Right lobe of liver (tissue), 6 donors: ENCODE results near the gene SNRPA1. TPM values are rescaled to one million over a fixed set of nuclear protein-coding genes. Genes with fewer than 3 reads are reported as not detected.

ENCODE experiments used
- ATAC-seq, 4 donors: fragments of 200-7000 bp; cut with Tn5 transposase; one replicate each; pipeline ENCODE4 v1.9.1; 2020; ENCODE audit warnings: mild to moderate bottlenecking in 4 of 4, moderate library complexity in 4 of 4
- DNase-seq, 3 donors: peaks; one replicate each; pipeline ENCODE4 v3.0.0-alpha.2; 2020
- H3K27ac ChIP-seq, 3 donors: fragments of 200-600 bp; one replicate each; pipeline ENCODE4 v1.8.0; 2022
- H3K27me3 ChIP-seq, 2 donors: fragments of 200-600 bp; one replicate each; pipeline ENCODE4 v1.8.0; 2022
- H3K36me3 ChIP-seq, 4 donors: fragments of 200-600 bp; sonication (generic) in 1 of 4; one replicate each; pipeline versions ENCODE4 v1.5.1 to v1.8.0; 2017 to 2022; ENCODE audit warnings: control low read depth in 1 of 4
- H3K4me1 ChIP-seq, 4 donors: fragments of 200-600 bp; sonication (generic) in 1 of 4; one replicate each; pipeline versions ENCODE4 v1.5.1 to v1.8.0; 2017 to 2022; ENCODE audit warnings: control low read depth in 1 of 4
- H3K4me3 ChIP-seq, 3 donors: fragments of 200-600 bp; one replicate each; pipeline ENCODE4 v1.8.0; 2022
- H3K9me3 ChIP-seq, 4 donors: fragments of 200-600 bp; sonication (generic) in 1 of 4; one replicate each; pipeline versions ENCODE4 v1.5.1 to v1.8.0; 2017 to 2022; ENCODE audit warnings: control low read depth in 1 of 4
- CTCF ChIP-seq, 4 donors: fragments of 200-600 bp in 3 of 4; fragments of 450-650 bp in 1 of 4; IDR thresholded peaks; one replicate each; pipeline versions ENCODE4 v1.5.1 to v1.8.0; 2016 to 2022; ENCODE audit warnings: antibody characterized with exemption in 4 of 4, mild to moderate bottlenecking in 2 of 4
- POLR2A ChIP-seq: fragments of 450-650 bp; IDR thresholded peaks from one replicate; pipeline ENCODE4 v1.6.1; 2017; ENCODE audit warnings: antibody characterized with exemption, mild to moderate bottlenecking
- WGBS: methylation state at CpG from one replicate; pipeline ENCODE4 v1.1.6; 2018; ENCODE audit warnings: low coverage, low lambda C conversion rate; ENCODE audit not compliant: insufficient coverage; ENCODE audit errors: missing lambda C conversion rate; 5-methylcytosine and 5-hydroxymethylcytosine counted together
- intact Hi-C, 2 donors: fragments of 100-400 bp; cut with DNase I; formaldehyde crosslinking; loops; one replicate each; pipeline versions ENCODE4 v1.11.2 to v1.14.1; 2022
- total RNA-seq, 6 experiments: library from RNA; depleted of rRNA in 2 of 6; stranded (reverse); fragments of >200 nt in 2 of 6; fragmentation: NEBNext Ultra II Directional in 3 of 6; extraction: Animal tissue kit (Norgen Biotek cat#: 25700) in 3 of 6; gene quantifications; one replicate each; pipeline versions ENCODE4 v1.1.0 to v1.2.4, GENCODE V29; 2016 to 2023
- donor health status: DM: no; HTN: yes; CAD: no.
- donor health status: DM: no; HTN: no; CAD: no.
- donor health status: DM: no; HTN: no; CAD: no.
- donor health status: DM: no; HTN: yes; CAD: no.
- donor health status: DM: no; HTN: yes; CAD: no.

SNRPA1 gene
- total RNA-seq, 6 experiments from 2014 or later: 17.7 to 28.6 (median 24.1) TPM

DNA sequence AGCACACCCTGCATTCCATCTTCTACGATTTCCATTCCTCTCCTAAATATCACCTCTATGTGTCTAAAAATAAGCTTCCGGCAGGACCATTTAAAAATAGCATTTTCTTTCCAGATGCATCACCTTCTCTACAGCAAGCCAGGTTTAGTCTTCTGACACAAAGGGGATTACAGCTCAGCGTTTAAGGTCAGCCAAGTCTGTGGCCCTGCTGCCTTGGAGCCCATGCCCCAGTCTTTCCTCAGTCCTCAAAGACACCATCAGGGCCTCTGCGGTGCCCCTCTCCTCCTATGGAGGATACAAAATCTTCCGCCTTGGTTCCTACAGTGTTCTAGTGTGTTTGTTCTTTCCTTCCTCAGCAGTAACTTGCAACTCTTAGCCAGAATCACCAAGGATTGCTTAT lies 21.5 kb downstream of the SNRPA1 start:
- TF ChIP-seq POLR2A (no peak), CTCF (IDR thresholded peaks at IDR 0.05) (no peak)
- Histone ChIP-seq H3K27ac (no peak overlapping the region), H3K36me3 (peaks cover 25 to 50% (median 37%) of the 10 kb centered on the region in 4 donors), H3K27me3 (no peaks in the 10 kb centered on the region), H3K4me3 (no peak overlapping the region), H3K9me3 (no peaks in the 10 kb centered on the region), H3K4me1 (peaks cover 0 to 15% (median 7%) of the 10 kb centered on the region in 4 donors)
- DNase-seq (no peak), ATAC-seq (no peak)
- 79% methylated on average over 5 of the region's 5 CpGs for WGBS
- intact Hi-C loops: no loop called here

DNA sequence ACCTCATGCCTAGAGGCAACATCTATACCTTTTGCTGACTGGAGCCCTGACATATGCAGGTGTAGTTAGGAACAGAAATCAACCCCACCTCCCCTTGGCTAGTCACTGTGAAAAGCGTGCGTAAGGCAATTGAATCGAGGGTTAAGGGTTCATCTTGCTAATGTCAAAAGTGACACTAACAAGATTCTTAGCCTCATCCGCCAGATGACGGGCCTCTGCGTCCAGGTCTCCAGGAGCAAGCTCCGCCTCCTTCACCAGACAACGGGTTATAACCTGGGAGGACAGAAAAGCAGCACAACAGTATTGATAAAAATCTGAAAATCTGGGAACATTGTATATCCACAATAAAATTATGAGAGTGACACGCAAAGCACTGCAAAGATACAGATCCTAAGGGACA lies 22.5 kb downstream of the SNRPA1 start:
- no peak overlapping the region for H3K4me3 ChIP-seq
- H3K36me3 ChIP-seq: peaks cover 25 to 50% (median 37%) of the 10 kb centered on the region in 4 donors
- H3K27ac ChIP-seq: no peak overlapping the region
- intact Hi-C loops: no loop called here
- no peaks in the 10 kb centered on the region for H3K27me3 ChIP-seq
- H3K9me3 ChIP-seq: no peaks in the 10 kb centered on the region
- peaks cover 0 to 10% (median 4%) of the 10 kb centered on the region in 4 donors for H3K4me1 ChIP-seq
- DNase-seq (no peak), ATAC-seq (no peak)
- 92% methylated on average over 4 of the region's 9 CpGs for WGBS
- no peak for TF ChIP-seq POLR2A
- no peak for TF ChIP-seq CTCF (IDR thresholded peaks at IDR 0.05)

GRCh38 chr15:101269479-101270223 lies 25.4 kb downstream of the SNRPA1 start:
- Histone ChIP-seq H3K27me3 (no peaks in the 10 kb centered on the region), H3K4me3 (no peak overlapping the region), H3K4me1 (no peaks in the 10 kb centered on the region), H3K27ac (no peak overlapping the region), H3K36me3 (peaks cover 25 to 45% (median 34%) of the 10 kb centered on the region in 4 donors), H3K9me3 (no peaks in the 10 kb centered on the region)
- intact Hi-C loops: loop anchor here in 1 of 2 donors (10.0 kb wide), 1 partner anchor 345 kb away; no protein-coding TSS in a partner anchor
- DNase-seq (no peak), ATAC-seq (peak; percentile 46 to 64 (median 53))
- WGBS: 100% methylated on average over 2 of the region's 16 CpGs
- TF ChIP-seq CTCF (IDR thresholded peaks at IDR 0.05) (peak; percentile 15 to 38 (median 24)), POLR2A (no peak)

- intact Hi-C loops: loop anchor here in 1 of 2 donors (10.0 kb wide), 1 partner anchor 343 kb away; no protein-coding TSS in a partner anchor
- ATAC-seq (peak in 2 of 4 donors; percentile 16 to 19), DNase-seq (no peak)
- Histone ChIP-seq H3K27me3 (no peaks in the 10 kb centered on the region), H3K4me1 (no peaks in the 10 kb centered on the region), H3K9me3 (no peaks in the 10 kb centered on the region), H3K27ac (no peak overlapping the region), H3K36me3 (peaks cover 7 to 23% (median 16%) of the 10 kb centered on the region in 4 donors), H3K4me3 (no peak overlapping the region)
- TF ChIP-seq CTCF (IDR thresholded peaks at IDR 0.05) (no peak), POLR2A (no peak)
- WGBS: 64% methylated on average over 6 of the region's 18 CpGs
Observed at GRCh38 chr15:101267320-101268104, 27.5 kb downstream of the SNRPA1 start.
